Spleen (tissue), 11 donors: ENCODE results near the gene SLC5A11. TPM values are rescaled to one million over a fixed set of nuclear protein-coding genes. Genes with fewer than 3 reads are reported as not detected.
"Not testable (repeated sequence)": the region's sequence is repeated elsewhere in the genome, so short reads cannot be mapped to it uniquely, and the experiment has no call there.

Experiments used
- DNase-seq: peaks from one replicate; pipeline ENCODE4 v3.0.0-alpha.2; 2020
- H3K27ac ChIP-seq, 8 donors: fragments of 200-600 bp; sonication (generic) in 7 of 8; 1 replicate in 4 of 8; 2 replicates in 4 of 8; pipeline versions ENCODE4 v1.5.0 to v1.8.0; 2016 to 2021; ENCODE audit warnings: inconsistent platforms in 4 of 8, mild to moderate bottlenecking in 4 of 8, moderate library complexity in 1 of 8
- H3K27me3 ChIP-seq, 7 donors: fragments of 200-600 bp; sonication (generic) in 6 of 7; replicated peaks in 1 of 7; 1 replicate in 4 of 7; 2 replicates in 3 of 7; pipeline versions ENCODE4 v1.5.0 to v1.8.0; 2016 to 2021; ENCODE audit warnings: inconsistent platforms in 3 of 7, mild to moderate bottlenecking in 1 of 7
- H3K36me3 ChIP-seq, 6 donors: fragments of 200-600 bp; sonication (generic) in 5 of 6; 1 replicate in 4 of 6; 2 replicates in 2 of 6; pipeline versions ENCODE4 v1.5.0 to v1.8.0; 2016 to 2021; ENCODE audit warnings: inconsistent platforms in 2 of 6
- H3K4me1 ChIP-seq, 6 donors: fragments of 200-600 bp; sonication (generic) in 5 of 6; 1 replicate in 3 of 6; 2 replicates in 3 of 6; pipeline versions ENCODE4 v1.5.0 to v1.8.0; 2016 to 2021; ENCODE audit warnings: inconsistent platforms in 3 of 6
- H3K4me3 ChIP-seq, 8 donors: fragments of 200-600 bp; sonication (generic) in 7 of 8; 1 replicate in 4 of 8; 2 replicates in 4 of 8; pipeline versions ENCODE4 v1.5.0 to v1.8.0; 2016 to 2021; ENCODE audit warnings: inconsistent platforms in 4 of 8, mild to moderate bottlenecking in 4 of 8, moderate library complexity in 2 of 8
- H3K9me3 ChIP-seq, 8 donors: fragments of 200-600 bp; sonication (generic) in 7 of 8; 1 replicate in 4 of 8; 2 replicates in 4 of 8; pipeline versions ENCODE4 v1.5.0 to v1.8.0; 2016 to 2021; ENCODE audit warnings: inconsistent platforms in 4 of 8
- POLR2A ChIP-seq, 3 donors: fragments of 450-650 bp; IDR thresholded peaks; one replicate each; pipeline ENCODE4 v1.5.1; 2017; ENCODE audit warnings: antibody characterized with exemption in 3 of 3, mild to moderate bottlenecking in 1 of 3
- POLR2AphosphoS5 ChIP-seq, 3 donors: sonication (generic); formaldehyde crosslinking; IDR thresholded peaks; one replicate each; pipeline ENCODE4 v1.5.1; 2017; ENCODE audit warnings: antibody characterized with exemption in 3 of 3
- WGBS, 5 donors: extraction: QIAGEN DNeasy Blood & Tissue Kit in 3 of 5; methylation state at CpG; one replicate each; pipeline versions ENCODE4 v1.1.5 to v1.1.7; 2013 to 2018; 5-methylcytosine and 5-hydroxymethylcytosine counted together
- intact Hi-C: fragments of 100-400 bp; cut with DNase I; formaldehyde crosslinking; loops from one replicate; pipeline ENCODE4 v1.15.0; 2023; ENCODE audit warnings: low total_unique reads
- polyA plus RNA-seq, 3 donors: library from polyadenylated mRNA; stranded (reverse); fragments of 200-250 nt; gene quantifications; one replicate each; pipeline ENCODE4 v1.2.1, GENCODE V29; 2013
- total RNA-seq, 7 donors: library from RNA; depleted of rRNA in 3 of 7; stranded (reverse); fragments of >200 nt in 3 of 7; fragmentation: NEBNext Ultra II Directional in 4 of 7; extraction: Animal tissue kit (Norgen Biotek cat#: 25700) in 4 of 7; gene quantifications; one replicate each; pipeline versions ENCODE4 v1.1.0 to v1.2.1, GENCODE V29; 2016 to 2021
- TF ChIP-seq, protein P1 (sequence below), 11 experiments: fragments of 200-600 bp in 7 of 11; fragments of 450-650 bp in 4 of 11; sonication (generic) in 4 of 11; IDR thresholded peaks in 8 of 11; conservative IDR thresholded peaks in 3 of 11; 1 replicate in 7 of 11; 2 replicates in 4 of 11; pipeline versions ENCODE4 v1.4.0 to v1.8.0; 2016 to 2021; ENCODE audit warnings: antibody characterized with exemption in 11 of 11, inconsistent platforms in 4 of 11, mild to moderate bottlenecking in 1 of 11
- donor health status: healthy with polysubstance abuse.
- donor health status: DM: no; HTN: no; CAD: no; lungs with moderate emphysema.
- donor health status: DM: no; HTN: no; CAD: no.
- donor health status: Bipolar disorder and iron deficiency.
- donor health status: healthy.
- donor health status: DM: no; HTN: no; CAD: no.
- donor health status: DM: yes; HTN: yes; CAD: no.

SLC5A11 gene
- total and polyA plus RNA-seq, 10 donors, result 0.14 to 1.9 (median 0.46) TPM; not detected in 3

DNA sequence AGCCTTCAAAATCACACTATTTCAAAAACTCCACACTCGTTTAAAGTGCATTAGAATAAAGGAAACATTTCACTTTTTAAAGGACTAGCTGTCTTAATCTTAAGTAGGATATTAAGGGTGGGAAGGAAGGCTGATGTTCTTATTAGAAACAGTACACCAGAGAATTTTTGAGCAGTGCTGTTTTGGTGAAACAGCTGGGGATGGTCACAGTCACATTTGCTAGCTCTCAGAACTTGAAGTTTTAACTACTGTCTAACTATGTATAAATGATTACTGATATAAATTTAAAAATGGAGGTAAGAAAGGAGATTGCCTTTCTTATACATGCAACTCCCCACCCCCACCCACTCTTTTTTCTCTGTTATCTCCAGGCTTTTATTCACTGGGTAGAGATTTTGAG is 38.5 kb upstream of the SLC5A11 start:
- Histone ChIP-seq H3K4me1 (no peaks in the 10 kb centered on the region), H3K36me3 (peaks cover 7 to 100% (median 99%) of the 10 kb centered on the region in 6 donors), H3K9me3 (no peaks in the 10 kb centered on the region), H3K27me3 (no peaks in the 10 kb centered on the region), H3K4me3 (no peak overlapping the region), H3K27ac (no peak overlapping the region)
- WGBS, 5 donors, result 67 to 92% (median 77%) methylated on average over 1 of the region's 1 CpG
- no peak for DNase-seq
- TF ChIP-seq, protein P1, sequence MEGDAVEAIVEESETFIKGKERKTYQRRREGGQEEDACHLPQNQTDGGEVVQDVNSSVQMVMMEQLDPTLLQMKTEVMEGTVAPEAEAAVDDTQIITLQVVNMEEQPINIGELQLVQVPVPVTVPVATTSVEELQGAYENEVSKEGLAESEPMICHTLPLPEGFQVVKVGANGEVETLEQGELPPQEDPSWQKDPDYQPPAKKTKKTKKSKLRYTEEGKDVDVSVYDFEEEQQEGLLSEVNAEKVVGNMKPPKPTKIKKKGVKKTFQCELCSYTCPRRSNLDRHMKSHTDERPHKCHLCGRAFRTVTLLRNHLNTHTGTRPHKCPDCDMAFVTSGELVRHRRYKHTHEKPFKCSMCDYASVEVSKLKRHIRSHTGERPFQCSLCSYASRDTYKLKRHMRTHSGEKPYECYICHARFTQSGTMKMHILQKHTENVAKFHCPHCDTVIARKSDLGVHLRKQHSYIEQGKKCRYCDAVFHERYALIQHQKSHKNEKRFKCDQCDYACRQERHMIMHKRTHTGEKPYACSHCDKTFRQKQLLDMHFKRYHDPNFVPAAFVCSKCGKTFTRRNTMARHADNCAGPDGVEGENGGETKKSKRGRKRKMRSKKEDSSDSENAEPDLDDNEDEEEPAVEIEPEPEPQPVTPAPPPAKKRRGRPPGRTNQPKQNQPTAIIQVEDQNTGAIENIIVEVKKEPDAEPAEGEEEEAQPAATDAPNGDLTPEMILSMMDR (IDR thresholded peaks at IDR 0.05 in 8 of 11, conservative IDR thresholded peaks at IDR 0.05 in 3 of 11), result no peak
- TF ChIP-seq POLR2AphosphoS5 (IDR thresholded peaks at IDR 0.05), result no peak
- no peak for TF ChIP-seq POLR2A (IDR thresholded peaks at IDR 0.05)
- intact Hi-C loops, result no loop called here

DNA sequence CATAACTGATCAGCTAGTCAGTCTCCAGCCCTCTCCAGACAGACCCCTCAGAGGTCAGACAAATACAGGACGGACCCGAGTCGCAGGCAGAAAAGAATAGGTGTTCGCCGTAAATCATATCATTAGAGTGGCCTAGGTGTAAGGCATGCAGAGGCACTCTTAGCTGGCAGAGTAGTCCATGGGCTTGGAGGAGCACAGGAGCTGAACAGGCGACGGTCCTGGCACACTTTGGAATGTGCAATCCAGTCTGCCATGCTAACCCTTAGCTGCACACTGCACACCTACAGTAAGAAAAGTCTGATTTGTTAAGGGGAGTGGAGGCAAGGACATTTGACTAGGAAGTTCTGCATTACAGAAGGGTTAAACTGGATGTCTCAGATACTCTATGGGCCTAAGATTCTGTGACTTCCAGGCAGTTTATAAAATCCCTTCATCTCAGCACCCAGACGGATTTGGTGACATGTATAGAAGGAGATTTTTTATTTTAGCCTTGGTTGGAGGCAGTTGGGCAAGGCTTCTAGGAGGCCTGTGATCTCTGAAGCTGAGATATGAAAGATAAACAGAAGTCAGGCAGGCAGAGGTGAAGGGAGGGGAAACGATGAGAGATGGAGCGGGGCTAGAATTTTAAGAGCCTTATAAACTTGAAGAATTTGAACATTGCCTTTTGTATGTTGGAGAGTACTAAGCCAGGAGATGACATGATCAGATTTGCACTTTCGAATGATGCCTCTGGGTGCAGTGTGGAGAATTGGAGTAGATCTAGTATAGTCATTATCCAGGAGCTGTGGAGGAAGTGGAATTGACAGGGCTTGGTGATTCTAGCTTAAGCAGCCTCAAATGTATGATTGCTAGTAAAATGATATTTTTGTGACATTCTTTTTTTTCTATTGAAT is 34.6 kb upstream of the SLC5A11 start:
- 89 to 95% (median 91%) methylated on average over 11 of the region's 11 CpGs for WGBS, 5 donors
- intact Hi-C loops, result loop anchor here (10.0 kb wide), 1 partner anchor 246 kb away; no protein-coding TSS in a partner anchor
- Histone ChIP-seq H3K9me3 (no peaks in the 10 kb centered on the region), H3K27ac (no peak overlapping the region), H3K27me3 (no peaks in the 10 kb centered on the region), H3K4me1 (no peaks in the 10 kb centered on the region), H3K4me3 (no peak overlapping the region), H3K36me3 (peaks cover 4 to 100% (median 99%) of the 10 kb centered on the region in 6 donors)
- DNase-seq, result no peak
- TF ChIP-seq, protein P1 (IDR thresholded peaks at IDR 0.05 in 8 of 11, conservative IDR thresholded peaks at IDR 0.05 in 3 of 11), result no peak
- TF ChIP-seq POLR2A (IDR thresholded peaks at IDR 0.05) (no peak), POLR2AphosphoS5 (IDR thresholded peaks at IDR 0.05) (no peak)

DNA sequence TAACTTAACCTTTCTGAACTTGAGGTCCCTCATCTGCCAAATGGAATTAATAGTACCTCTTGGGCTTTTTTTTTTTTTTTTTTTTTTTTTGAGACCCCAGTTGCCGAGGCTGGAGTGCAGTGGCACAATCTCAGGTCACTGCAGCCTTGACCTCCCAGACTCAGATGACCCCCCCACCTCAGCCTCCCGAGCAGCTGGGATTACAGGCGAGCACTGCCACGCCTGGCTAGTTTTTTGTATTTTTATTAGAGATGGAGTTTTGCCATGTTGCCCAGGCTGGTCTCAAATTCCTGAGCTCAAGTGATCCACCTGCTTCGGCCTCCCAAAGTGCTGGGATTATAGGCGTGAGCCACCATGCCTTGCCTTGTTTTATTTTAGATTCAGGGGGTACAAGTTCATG is 33.0 kb upstream of the SLC5A11 start:
- H3K36me3 ChIP-seq, result peaks cover 4 to 100% (median 99%) of the 10 kb centered on the region in 6 donors
- H3K27ac ChIP-seq, H3K27me3 ChIP-seq, H3K4me1 ChIP-seq, H3K9me3 ChIP-seq, H3K4me3 ChIP-seq, DNase-seq: not testable (repeated sequence)
- intact Hi-C loops, result loop anchor here (10.0 kb wide), 1 partner anchor 248 kb away; no protein-coding TSS in a partner anchor
- 88 to 92% (median 90%) methylated on average over 6 of the region's 6 CpGs for WGBS, 5 donors

GRCh38 chr16:24815021-24815420 is 30.7 kb upstream of the SLC5A11 start:
- TF ChIP-seq POLR2AphosphoS5 (IDR thresholded peaks at IDR 0.05) (no peak), POLR2A (IDR thresholded peaks at IDR 0.05) (no peak)
- TF ChIP-seq, protein P1 (IDR thresholded peaks at IDR 0.05 in 8 of 11, conservative IDR thresholded peaks at IDR 0.05 in 3 of 11), result no peak
- H3K36me3 ChIP-seq, result peaks cover 4 to 100% (median 99%) of the 10 kb centered on the region in 6 donors
- WGBS, 5 donors, result 92 to 96% (median 94%) methylated on average over 7 of the region's 7 CpGs
- no peaks in the 10 kb centered on the region for H3K4me1 ChIP-seq
- H3K27me3 ChIP-seq, result no peaks in the 10 kb centered on the region
- H3K27ac ChIP-seq, result no peak overlapping the region
- no peak overlapping the region for H3K4me3 ChIP-seq
- no peaks in the 10 kb centered on the region for H3K9me3 ChIP-seq
- no peak for DNase-seq
- intact Hi-C loops, result loop anchor here (10.0 kb wide), 1 partner anchor 250 kb away; no protein-coding TSS in a partner anchor
